HG03442 (cell line): ENCODE measurements around the gene STK10.
A peak's percentile ranks its signal among the peaks of the same experiment; 100 is the strongest.

Experiments used
- ATAC-seq: cut with Tn5 transposase; IDR thresholded peaks from one replicate; pipeline ENCODE4 v1.9.1; 2021; ENCODE audit warnings: mild to moderate bottlenecking, moderate library complexity; ENCODE audit not compliant: unreplicated experiment

The STK10 gene

GRCh38 chr5:172063463-172064235 lies 124.4 kb downstream of the STK10 start:
- no peak for ATAC-seq

GRCh38 chr5:172059661-172060100 lies 128.3 kb downstream of the STK10 start:
- ATAC-seq: no peak

- no peak for ATAC-seq
Measured at GRCh38 chr5:172058088-172058487, 129.9 kb downstream of the STK10 start.

- no peak for ATAC-seq
Measured at GRCh38 chr5:172055996-172056395, 132.0 kb downstream of the STK10 start.

- ATAC-seq: no peak
Measured at GRCh38 chr5:172055421-172055820, 132.6 kb downstream of the STK10 start.

- ATAC-seq: no peak
Measured at GRCh38 chr5:172054611-172055153, 133.3 kb downstream of the STK10 start.

- ATAC-seq: no peak
Measured at GRCh38 chr5:172052450-172053236, 135.4 kb downstream of the STK10 start.

- ATAC-seq: no peak
Measured at GRCh38 chr5:172051643-172052339, 136.2 kb downstream of the STK10 start.

GRCh38 chr5:172050080-172050479 lies 137.9 kb downstream of the STK10 start:
- no peak for ATAC-seq

- no peak for ATAC-seq
Measured at GRCh38 chr5:172049226-172049796, 138.7 kb downstream of the STK10 start.

GRCh38 chr5:172048539-172049101 lies 139.4 kb downstream of the STK10 start:
- no peak for ATAC-seq

- ATAC-seq: no peak
Measured at GRCh38 chr5:172048170-172048422, 139.9 kb downstream of the STK10 start.

- ATAC-seq: no peak
Measured at GRCh38 chr5:172046593-172046992, 141.4 kb downstream of the STK10 start.

GRCh38 chr5:172045315-172045632 lies 142.8 kb downstream of the STK10 start:
- ATAC-seq: no peak

GRCh38 chr5:172044631-172045314 lies 143.3 kb downstream of the STK10 start:
- ATAC-seq: no peak

GRCh38 chr5:172043865-172044264 lies 144.2 kb downstream of the STK10 start:
- ATAC-seq: no peak

GRCh38 chr5:172042183-172042582 lies 145.8 kb downstream of the STK10 start:
- ATAC-seq: no peak

- ATAC-seq: no peak
Measured at GRCh38 chr5:172038167-172038566, 149.9 kb downstream of the STK10 start.

- ATAC-seq: peak; percentile 94
Measured at GRCh38 chr5:172035049-172035448, 153.0 kb downstream of the STK10 start.

GRCh38 chr5:172031894-172032461 lies 156.0 kb downstream of the STK10 start:
- no peak for ATAC-seq
